Measurements from ENCODE around the gene LEO1.

DNA sequence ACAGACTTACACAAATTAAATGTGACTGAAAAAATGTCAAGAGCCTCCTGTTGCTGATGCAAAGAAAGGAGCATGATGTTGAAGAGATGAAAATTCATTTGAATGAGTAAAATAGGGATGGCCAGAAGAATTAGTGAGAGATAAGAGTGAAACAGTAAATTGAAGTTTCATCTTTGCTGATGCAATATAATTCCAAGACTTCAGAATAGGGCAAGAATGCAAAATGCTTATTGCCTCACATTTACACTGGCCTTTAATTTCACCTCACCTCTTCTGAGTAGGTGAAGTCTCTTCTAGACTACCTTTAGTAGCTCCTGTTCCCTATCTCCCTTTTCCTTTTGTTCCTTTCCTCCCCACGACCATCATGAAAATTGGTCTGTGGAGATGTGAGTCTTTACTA, 32.1 kb upstream of the LEO1 start:
- no peak for TF ChIP-seq POLR2A (IDR thresholded peaks at IDR 0.05)
- TF ChIP-seq, protein P1, sequence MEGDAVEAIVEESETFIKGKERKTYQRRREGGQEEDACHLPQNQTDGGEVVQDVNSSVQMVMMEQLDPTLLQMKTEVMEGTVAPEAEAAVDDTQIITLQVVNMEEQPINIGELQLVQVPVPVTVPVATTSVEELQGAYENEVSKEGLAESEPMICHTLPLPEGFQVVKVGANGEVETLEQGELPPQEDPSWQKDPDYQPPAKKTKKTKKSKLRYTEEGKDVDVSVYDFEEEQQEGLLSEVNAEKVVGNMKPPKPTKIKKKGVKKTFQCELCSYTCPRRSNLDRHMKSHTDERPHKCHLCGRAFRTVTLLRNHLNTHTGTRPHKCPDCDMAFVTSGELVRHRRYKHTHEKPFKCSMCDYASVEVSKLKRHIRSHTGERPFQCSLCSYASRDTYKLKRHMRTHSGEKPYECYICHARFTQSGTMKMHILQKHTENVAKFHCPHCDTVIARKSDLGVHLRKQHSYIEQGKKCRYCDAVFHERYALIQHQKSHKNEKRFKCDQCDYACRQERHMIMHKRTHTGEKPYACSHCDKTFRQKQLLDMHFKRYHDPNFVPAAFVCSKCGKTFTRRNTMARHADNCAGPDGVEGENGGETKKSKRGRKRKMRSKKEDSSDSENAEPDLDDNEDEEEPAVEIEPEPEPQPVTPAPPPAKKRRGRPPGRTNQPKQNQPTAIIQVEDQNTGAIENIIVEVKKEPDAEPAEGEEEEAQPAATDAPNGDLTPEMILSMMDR (IDR thresholded peaks at IDR 0.05) = no peak

Data from adrenal gland (tissue), 5 donors.